HEK293T (cell line): ENCODE results near the gene MOGAT1.

Experiments used
- CTCF ChIA-PET: fragments of 350-600 bp; formaldehyde crosslinking; extraction: SDS; loops from one replicate; lab custom pipeline; 2021; ENCODE audit warnings: antibody characterized with exemption, inconsistent platforms; lab: Yijun Ruan, JAX
- POLR2A ChIA-PET: fragments of 350-600 bp; formaldehyde crosslinking; extraction: SDS; loops from one replicate; lab custom pipeline; 2020; ENCODE audit warnings: antibody characterized with exemption, inconsistent platforms; lab: Yijun Ruan, JAX
- DNase-seq: peaks from one replicate; pipeline ENCODE4 v3.0.0; 2012; ENCODE audit warnings: mixed read lengths; ENCODE audit errors: extremely low spot score
- ARNT ChIP-seq: fragments of 450-650 bp; IDR thresholded peaks from 2 replicates; pipeline ENCODE4 v1.6.1; 2017; ENCODE audit warnings: mild to moderate bottlenecking
- BHLHE40 ChIP-seq: fragments of 450-650 bp; IDR thresholded peaks from 2 replicates; pipeline ENCODE4 v1.6.1; 2016; ENCODE audit warnings: mild to moderate bottlenecking, moderate library complexity, borderline replicate concordance
- CTBP1 ChIP-seq: fragments of 450-650 bp; IDR thresholded peaks from 2 replicates; pipeline ENCODE4 v1.6.1; 2016; ENCODE audit warnings: borderline replicate concordance
- ELF4 ChIP-seq: fragments of 450-650 bp; IDR thresholded peaks from 2 replicates; pipeline ENCODE4 v1.6.1; 2017; ENCODE audit warnings: antibody characterized with exemption
- FOXA1 ChIP-seq: fragments of 450-650 bp; IDR thresholded peaks from 2 replicates; pipeline ENCODE4 v1.6.1; 2016; ENCODE audit warnings: mild to moderate bottlenecking
- FOXK2 ChIP-seq: fragments of 450-650 bp; IDR thresholded peaks from 2 replicates; pipeline ENCODE4 v1.6.1; 2016; ENCODE audit warnings: mild to moderate bottlenecking
- FOXM1 ChIP-seq: fragments of 450-650 bp; IDR thresholded peaks from 2 replicates; pipeline ENCODE4 v1.6.1; 2017; ENCODE audit warnings: mild to moderate bottlenecking, borderline replicate concordance
- HDGF ChIP-seq: fragments of 450-650 bp; IDR thresholded peaks from 2 replicates; pipeline ENCODE4 v1.6.1; 2017; ENCODE audit warnings: antibody characterized with exemption, borderline replicate concordance
- L3MBTL2 ChIP-seq: fragments of 450-650 bp; conservative IDR thresholded peaks from 2 replicates; pipeline ENCODE4 v1.6.1; 2016; ENCODE audit warnings: mild to moderate bottlenecking
- LEF1 ChIP-seq: fragments of 450-650 bp; IDR thresholded peaks from 2 replicates; pipeline ENCODE4 v1.6.1; 2017; ENCODE audit warnings: mild to moderate bottlenecking, borderline replicate concordance
- NFRKB ChIP-seq: fragments of 450-650 bp; IDR thresholded peaks from 2 replicates; pipeline ENCODE4 v1.6.1; 2016; ENCODE audit warnings: mild to moderate bottlenecking, moderate library complexity
- PKNOX1 ChIP-seq: fragments of 450-650 bp; IDR thresholded peaks from 2 replicates; pipeline ENCODE4 v1.6.1; 2016
- SP1 ChIP-seq: fragments of 450-650 bp; IDR thresholded peaks from 2 replicates; pipeline ENCODE4 v1.6.1; 2017
- SUZ12 ChIP-seq: fragments of 450-650 bp; IDR thresholded peaks from 2 replicates; pipeline ENCODE4 v1.6.1; 2016; ENCODE audit warnings: mild to moderate bottlenecking
- TARDBP ChIP-seq: fragments of 450-650 bp; IDR thresholded peaks from 2 replicates; pipeline ENCODE4 v1.6.1; 2016
- ZNF384 ChIP-seq: fragments of 450-650 bp; IDR thresholded peaks from 2 replicates; pipeline ENCODE4 v1.6.1; 2016

MOGAT1 gene

DNA sequence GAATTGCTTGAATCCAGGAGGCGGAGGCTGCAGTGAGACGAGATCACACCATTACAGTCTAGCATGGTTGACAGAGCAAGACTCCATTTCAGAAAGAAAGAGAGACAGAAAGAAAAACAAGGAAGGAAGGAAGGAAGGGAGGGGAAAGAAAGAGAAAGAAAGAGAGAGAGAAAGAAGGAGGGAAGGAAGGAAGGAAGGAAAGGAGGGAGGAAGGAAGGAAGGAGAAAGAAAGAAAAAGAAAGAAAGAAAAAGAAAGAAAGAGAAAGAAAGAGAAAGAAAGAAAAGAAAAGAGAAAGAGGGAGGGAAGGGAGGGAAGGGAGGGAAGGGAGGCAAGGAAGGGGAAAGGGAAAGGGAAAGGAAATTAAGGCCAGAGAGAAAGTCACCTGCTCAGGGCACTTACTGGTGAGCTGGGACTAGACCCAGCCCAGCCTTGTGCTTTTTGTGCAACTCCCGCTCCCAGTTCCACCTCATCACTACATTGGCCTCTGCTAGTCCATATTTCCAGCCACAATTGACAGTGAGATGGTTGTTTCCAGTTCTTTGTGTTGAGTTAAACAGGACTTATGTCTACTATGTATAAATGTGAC lies 35.7 kb downstream of the MOGAT1 start:
- TF ChIP-seq ZNF384 (no peak), CTBP1 (no peak), NFRKB (no peak)
- ChIA-PET POLR2A (interaction anchor here (0.7 to 0.8 kb wide), 2 partner anchors 155 to 749 kb away, joined by 4 to 5 read pairs; no protein-coding TSS in a partner anchor), CTCF (interaction anchor here (0.6 to 1.5 kb wide), 11 partner anchors 7 to 224 kb away, joined by 3 to 7 read pairs (median 3); no protein-coding TSS in a partner anchor)
- no peak for DNase-seq

DNA sequence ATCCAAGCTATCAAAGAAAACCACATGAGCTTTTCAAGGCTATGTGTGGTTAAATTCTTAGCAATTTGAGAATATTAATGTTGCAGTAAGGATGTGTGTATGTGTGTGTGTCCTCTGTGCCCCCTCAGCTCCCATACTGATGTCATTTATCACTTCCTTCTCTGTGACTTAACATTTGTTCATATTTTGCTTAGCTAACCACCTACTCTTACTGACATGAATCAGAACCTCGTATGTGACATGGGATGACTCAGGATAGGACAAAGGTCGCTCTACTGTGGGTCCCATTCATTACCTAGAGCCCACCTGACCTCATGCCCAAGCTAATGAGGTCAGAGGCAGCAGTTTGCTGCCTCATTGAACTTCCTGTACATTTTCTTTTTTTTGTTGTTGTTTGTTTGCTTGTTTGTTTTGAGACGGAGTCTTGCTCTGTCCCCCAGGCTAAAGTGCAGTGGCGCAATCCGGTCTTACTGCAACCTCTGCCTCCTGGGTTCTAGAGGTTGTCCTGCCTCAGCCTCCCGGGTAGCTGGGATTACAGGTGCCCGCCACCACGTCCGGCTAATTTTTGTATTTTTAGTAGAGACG lies 36.3 kb downstream of the MOGAT1 start:
- CTCF ChIA-PET, result interaction anchor here (0.6 to 1.2 kb wide), 8 partner anchors 8 to 224 kb away, joined by 3 to 4 read pairs (median 3); no protein-coding TSS in a partner anchor
- TF ChIP-seq LEF1, result no peak
- no peak for TF ChIP-seq SUZ12
- no peak for TF ChIP-seq FOXM1
- no peak for TF ChIP-seq CTBP1
- TF ChIP-seq HDGF, result no peak
- TF ChIP-seq BHLHE40, result no peak
- no peak for TF ChIP-seq ARNT
- TF ChIP-seq NFRKB, result no peak
- no peak for TF ChIP-seq SP1
- TF ChIP-seq FOXK2, result no peak
- no peak for TF ChIP-seq ZNF384
- TF ChIP-seq FOXA1, result no peak
- TF ChIP-seq TARDBP, result no peak
- no peak for TF ChIP-seq ELF4
- no peak for TF ChIP-seq L3MBTL2
- no peak for TF ChIP-seq PKNOX1
- POLR2A ChIA-PET, result interaction anchor here (0.7 to 0.8 kb wide), 2 partner anchors 154 to 749 kb away, joined by 4 to 5 read pairs; no protein-coding TSS in a partner anchor
- no peak for DNase-seq

GRCh38 chr2:222708274-222708710 lies 36.8 kb downstream of the MOGAT1 start:
- peak; percentile 63 for DNase-seq
- CTCF ChIA-PET, result interaction anchor here (0.9 to 1.2 kb wide), 6 partner anchors 8 to 204 kb away, joined by 3 to 8 read pairs (median 3); no protein-coding TSS in a partner anchor
- POLR2A ChIA-PET, result interaction anchor here (0.8 to 1.3 kb wide), 5 partner anchors 52 to 155 kb away, joined by 3 to 13 read pairs (median 3); partner anchors contain the start of gene FARSB
- TF ChIP-seq SP1 (no peak), FOXM1 (no peak), SUZ12 (no peak), HDGF (no peak), ELF4 (no peak), NFRKB (no peak), BHLHE40 (no peak), L3MBTL2 (no peak), PKNOX1 (no peak), ZNF384 (no peak), TARDBP (no peak), LEF1 (no peak), ARNT (no peak), FOXA1 (no peak)

- ChIA-PET CTCF (interaction anchor here (0.5 to 1.4 kb wide), 15 partner anchors 19 to 230 kb away, joined by 3 to 10 read pairs (median 4); no protein-coding TSS in a partner anchor), POLR2A (interaction anchor here (0.6 to 1.3 kb wide), 9 partner anchors 18 to 154 kb away, joined by 3 to 13 read pairs (median 3); partner anchors contain the start of gene FARSB)
- DNase-seq, result peak; percentile 74
- TF ChIP-seq BHLHE40, result no peak
- no peak for TF ChIP-seq ARNT
- no peak for TF ChIP-seq FOXA1
- TF ChIP-seq ZNF384, result no peak
- TF ChIP-seq SUZ12, result no peak
- no peak for TF ChIP-seq HDGF
- no peak for TF ChIP-seq ELF4
- no peak for TF ChIP-seq NFRKB
- TF ChIP-seq CTBP1, result no peak
- TF ChIP-seq LEF1, result no peak
- TF ChIP-seq PKNOX1, result peak; percentile 92
- 0 out of 2 replicates have a peak, but pooled peaks have one; percentile 34 for TF ChIP-seq L3MBTL2
- no peak for TF ChIP-seq FOXM1
- TF ChIP-seq TARDBP, result no peak
- no peak for TF ChIP-seq FOXK2
Observed at GRCh38 chr2:222709191-222709891, 37.9 kb downstream of the MOGAT1 start.

DNA sequence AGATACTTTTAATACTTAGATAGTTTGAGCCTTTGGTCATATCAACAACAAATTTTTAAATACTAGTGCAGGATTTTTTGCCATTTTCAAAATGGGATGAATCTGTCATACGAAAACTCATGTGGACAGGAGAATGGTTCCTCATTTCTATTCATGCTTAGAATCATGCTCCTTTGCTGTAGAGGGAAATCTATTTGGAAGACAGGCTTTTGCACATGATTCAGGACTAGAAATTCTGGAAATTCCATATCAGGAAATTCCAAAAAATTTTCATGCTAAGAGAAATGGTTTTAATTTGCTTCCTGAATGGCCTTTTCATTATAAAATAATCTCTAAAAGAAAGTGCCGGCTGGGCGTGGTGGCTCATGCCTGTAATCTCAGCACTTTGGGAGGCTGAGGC lies 39.3 kb downstream of the MOGAT1 start:
- ChIA-PET POLR2A (no interaction called here), CTCF (no interaction called here)
- TF ChIP-seq NFRKB (no peak), FOXK2 (no peak)
- no peak for DNase-seq
